Eye (tissue), 1 donor: ENCODE measurements around the gene BANK1.

ENCODE experiments used
- DNase-seq: peaks from one replicate; pipeline ENCODE4 v3.0.0-alpha.2; 2015

Gene BANK1

DNA sequence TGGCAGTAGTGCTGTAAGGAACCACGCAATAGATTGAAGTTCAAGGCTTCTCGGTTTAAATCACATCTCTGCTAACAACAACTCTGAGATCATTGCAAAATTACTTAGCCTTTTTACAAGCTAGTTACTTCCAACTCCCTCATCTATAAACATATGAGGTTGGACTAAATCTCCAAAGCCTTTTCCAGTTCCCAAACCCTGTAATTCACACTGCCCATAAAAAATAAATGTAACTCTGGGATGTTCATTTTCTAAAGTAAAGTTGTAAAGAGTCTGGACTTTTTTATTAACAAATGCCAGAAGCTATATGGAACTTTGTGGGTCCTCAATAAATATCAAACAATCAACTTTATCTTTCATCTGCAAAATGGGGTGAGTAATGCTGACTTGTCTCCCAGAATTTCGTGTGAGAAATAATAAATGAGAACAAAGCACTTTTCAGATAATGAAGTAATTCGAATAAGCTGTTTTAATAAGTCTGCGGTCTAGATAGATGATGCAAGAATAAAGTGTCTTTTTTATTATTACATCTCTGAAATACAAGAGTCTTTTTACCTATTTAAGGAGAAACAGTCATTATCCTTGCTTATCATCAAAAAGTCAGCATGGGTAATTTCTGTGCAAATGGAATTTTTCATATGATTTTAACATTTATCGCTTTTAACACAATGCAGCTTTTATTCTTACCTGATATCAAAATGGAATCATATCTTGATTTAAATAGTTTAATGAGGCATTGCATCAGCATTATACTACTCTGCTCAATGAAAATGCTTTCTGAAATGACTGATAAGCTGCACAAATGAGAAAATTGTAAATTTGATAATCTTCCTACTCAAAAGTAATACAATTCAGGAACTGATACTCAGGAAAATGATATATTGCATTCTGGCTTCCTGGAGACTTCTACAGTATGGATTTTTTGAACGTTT lies 252.6 kb downstream of the BANK1 start:
- DNase-seq = no peak

- DNase-seq = no peak
Observed at GRCh38 chr4:102047616-102048015, 257.1 kb downstream of the BANK1 start.

- DNase-seq = no peak
Observed at GRCh38 chr4:102055805-102056204, 265.3 kb downstream of the BANK1 start.

GRCh38 chr4:102057122-102057521 lies 266.6 kb downstream of the BANK1 start:
- no peak for DNase-seq

- DNase-seq = no peak
Observed at GRCh38 chr4:102061133-102061532, 270.6 kb downstream of the BANK1 start.

DNA sequence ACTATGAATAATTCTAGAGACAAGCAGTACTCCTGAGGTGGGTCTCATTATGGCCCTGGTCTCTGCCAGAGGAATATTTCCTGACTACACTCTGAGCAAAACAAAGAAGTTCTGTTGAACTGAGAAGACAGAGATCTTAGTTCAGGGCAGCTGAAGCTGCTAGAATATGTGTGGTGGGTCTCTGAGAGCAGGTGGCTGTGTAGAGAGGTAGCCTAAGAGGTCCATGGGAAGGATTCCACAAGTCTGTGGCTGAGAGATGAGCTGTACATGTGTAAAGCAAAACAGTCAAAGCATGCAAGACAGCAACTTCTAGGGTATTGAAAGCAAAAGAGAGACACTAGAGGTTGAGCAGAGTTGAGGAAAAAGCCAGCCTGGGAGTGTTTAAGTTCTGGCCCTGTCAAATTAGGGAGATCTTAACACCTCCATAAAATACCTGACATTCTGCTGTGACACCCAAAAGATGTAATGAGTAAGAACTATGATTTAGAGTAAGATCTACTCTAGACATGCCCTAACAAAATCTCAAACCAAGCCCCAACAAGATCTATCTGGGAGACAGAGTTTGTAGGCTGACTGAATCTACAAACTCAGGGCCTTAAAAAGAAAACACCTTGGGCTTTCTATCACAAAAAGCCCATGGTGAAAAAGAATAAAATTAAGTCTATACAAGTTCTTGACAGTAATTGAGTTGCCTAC lies 274.4 kb downstream of the BANK1 start:
- no peak for DNase-seq

- DNase-seq = no peak
Observed at GRCh38 chr4:102076622-102077021, 286.1 kb downstream of the BANK1 start.

DNA sequence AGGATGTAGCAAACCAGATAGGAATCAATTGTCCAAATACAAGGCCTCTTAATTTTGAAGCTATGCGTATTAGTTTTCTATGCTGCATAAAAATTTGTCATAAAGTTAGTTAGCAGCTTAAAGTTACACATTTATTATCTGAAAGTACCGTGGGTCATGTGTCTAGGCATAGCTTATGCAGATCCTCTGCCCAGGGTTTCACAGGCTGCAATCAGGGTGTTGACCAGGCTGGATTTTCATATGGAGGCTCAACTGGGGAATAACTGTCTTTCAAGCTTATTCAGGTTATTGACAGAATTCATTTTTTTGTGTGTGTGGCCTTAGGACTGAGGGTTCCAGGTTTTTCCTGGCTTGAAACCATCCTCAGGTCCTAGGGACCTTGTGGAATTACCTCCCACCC lies 289.7 kb downstream of the BANK1 start:
- no peak for DNase-seq

DNA sequence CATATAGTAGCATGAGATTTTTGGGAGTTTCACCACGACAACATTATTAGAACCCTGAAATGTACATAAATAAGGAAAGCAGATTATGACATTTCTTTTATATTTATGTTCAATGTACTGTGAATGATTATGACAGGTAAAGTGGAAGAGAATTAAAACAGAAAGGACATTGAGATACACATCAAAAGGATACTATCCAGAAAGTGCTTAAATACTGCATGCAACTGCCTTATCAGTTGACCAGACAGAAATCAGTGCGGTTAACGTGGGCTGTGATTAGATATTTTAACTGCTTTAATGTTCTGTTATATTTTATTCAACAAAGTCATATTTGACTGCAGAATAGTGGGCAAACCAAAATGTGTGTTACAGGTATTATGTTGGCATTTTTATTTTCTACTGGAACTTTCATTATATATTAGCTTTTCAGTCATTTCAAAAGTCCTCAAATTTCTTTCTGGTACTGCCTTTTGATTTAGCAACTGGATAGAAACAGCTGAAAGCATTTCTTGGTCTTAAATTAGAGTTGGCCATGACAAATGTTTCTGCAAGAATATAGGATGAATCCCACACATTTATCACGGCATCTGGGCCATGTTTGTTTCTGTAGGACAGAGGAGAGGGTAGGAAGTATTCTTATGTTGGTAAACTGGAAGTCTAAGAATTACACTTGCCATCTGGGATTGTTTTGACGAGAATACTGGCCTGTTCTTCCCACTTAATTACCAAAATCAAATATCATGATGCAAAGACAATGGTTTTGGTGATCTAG lies 299.5 kb downstream of the BANK1 start:
- DNase-seq = no peak

GRCh38 chr4:102091656-102092055 lies 301.1 kb downstream of the BANK1 start:
- peak; percentile 3 for DNase-seq

GRCh38 chr4:102094481-102094880 lies 304.0 kb downstream of the BANK1 start:
- DNase-seq = no peak

DNA sequence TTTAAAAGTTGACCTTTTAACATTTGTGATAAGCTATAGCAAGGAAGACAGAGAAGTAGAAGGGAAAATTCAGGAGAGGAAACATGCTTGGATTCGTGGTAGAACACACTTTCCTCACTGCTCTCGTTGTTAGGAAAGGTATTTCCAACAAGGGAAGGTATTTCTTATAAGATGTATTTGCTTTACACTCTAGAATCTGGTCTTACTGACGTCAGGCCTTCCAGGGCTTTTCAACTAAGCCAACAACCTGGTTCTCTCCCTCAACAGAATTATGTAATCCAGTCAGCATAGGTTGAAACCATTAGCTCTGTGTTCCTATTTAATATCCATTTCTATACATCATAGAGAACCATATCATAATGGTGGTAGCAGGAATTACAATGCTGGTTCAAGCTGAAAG lies 312.8 kb downstream of the BANK1 start:
- DNase-seq = no peak

DNA sequence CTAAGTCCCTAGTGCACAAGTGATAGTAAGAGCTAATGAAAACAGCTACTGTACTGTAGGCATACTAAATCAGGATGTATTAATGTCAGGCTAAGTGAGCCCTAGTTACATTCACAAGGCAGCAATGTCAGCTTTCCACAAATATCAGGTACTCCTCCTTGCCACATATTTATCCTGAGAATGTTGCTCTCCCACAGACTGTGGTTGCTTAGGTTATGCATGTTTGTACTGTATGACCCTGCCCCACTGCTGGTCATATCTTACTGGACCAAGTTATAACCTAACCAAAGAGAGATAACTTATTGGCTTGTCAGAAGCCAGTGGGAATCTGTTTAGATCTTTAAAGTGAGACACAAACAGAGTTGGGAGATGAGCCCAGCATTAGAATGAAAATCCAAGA lies 313.7 kb downstream of the BANK1 start:
- DNase-seq = no peak

GRCh38 chr4:102105983-102106382 lies 315.5 kb downstream of the BANK1 start:
- no peak for DNase-seq

- DNase-seq = peak; percentile 18
Observed at GRCh38 chr4:102114118-102114630, 323.6 kb downstream of the BANK1 start.

DNA sequence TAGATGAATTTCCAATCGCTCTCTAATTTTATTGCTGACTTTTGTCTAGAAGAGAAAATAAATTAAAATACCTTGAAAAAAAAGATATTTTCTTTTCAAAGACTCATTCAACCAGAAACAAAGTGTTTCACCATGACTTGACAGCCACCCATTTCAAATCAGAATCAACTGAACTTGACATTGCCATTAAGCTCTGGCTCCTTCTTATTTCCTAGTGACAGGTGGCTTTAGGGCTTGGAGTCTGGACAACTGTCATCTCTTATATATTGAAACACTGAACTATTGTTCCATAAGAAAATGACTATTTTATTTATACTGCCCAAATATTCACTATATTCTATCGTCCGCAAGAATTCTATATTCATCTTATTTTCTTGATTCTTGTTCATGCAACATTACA lies 325.6 kb downstream of the BANK1 start:
- peak; percentile 70 for DNase-seq

- DNase-seq = no peak
Observed at GRCh38 chr4:102120846-102121245, 330.3 kb downstream of the BANK1 start.
